PFSK-1 (cell line): Measurements from ENCODE around the gene SPDEF.

Source experiments
- FOXP2 ChIP-seq: optimal IDR thresholded peaks from 2 replicates; pipeline ENCODE3; 2011; ENCODE audit warnings: borderline replicate concordance, control low read depth, inconsistent platforms; ENCODE audit not compliant: insufficient read depth; ENCODE audit errors: extremely low read length, extremely low read depth
- POLR2AphosphoS5 ChIP-seq: IDR thresholded peaks from 2 replicates; pipeline ENCODE4 v1.6.1; 2012; ENCODE audit warnings: low read depth, mild to moderate bottlenecking, control low read depth, low read length, moderate library complexity
- REST ChIP-seq, 2 experiments: IDR thresholded peaks; 2 replicates each; pipeline versions ENCODE4 v1.6.1 to v1.8.0; 2011 to 2012; ENCODE audit warnings: low read depth in 2 of 2, low read length in 2 of 2, control low read depth in 1 of 2, inconsistent platforms in 1 of 2, mild to moderate bottlenecking in 1 of 2, moderate library complexity in 1 of 2; ENCODE audit not compliant: insufficient read depth in 1 of 2
- SIN3A ChIP-seq: IDR thresholded peaks from 2 replicates; pipeline ENCODE4 v1.6.1; 2012; ENCODE audit warnings: mild to moderate bottlenecking, low read length, moderate library complexity, borderline replicate concordance; ENCODE audit not compliant: insufficient read depth
- TAF1 ChIP-seq: IDR thresholded peaks from 2 replicates; pipeline ENCODE4 v1.6.1; 2012; ENCODE audit warnings: low read length, control low read depth, borderline replicate concordance; ENCODE audit not compliant: insufficient read depth

The SPDEF gene

GRCh38 chr6:34523441-34524206 lies 32.5 kb downstream of the SPDEF start:
- TF ChIP-seq SIN3A (no peak), TAF1 (no peak), FOXP2 (no peak), POLR2AphosphoS5 (no peak), REST (IDR thresholded peaks at IDR 0.05; ENCODE audit: insufficient read depth in 1 of 2, low read depth in 2 of 2, low read length in 2 of 2) (no peak)

DNA sequence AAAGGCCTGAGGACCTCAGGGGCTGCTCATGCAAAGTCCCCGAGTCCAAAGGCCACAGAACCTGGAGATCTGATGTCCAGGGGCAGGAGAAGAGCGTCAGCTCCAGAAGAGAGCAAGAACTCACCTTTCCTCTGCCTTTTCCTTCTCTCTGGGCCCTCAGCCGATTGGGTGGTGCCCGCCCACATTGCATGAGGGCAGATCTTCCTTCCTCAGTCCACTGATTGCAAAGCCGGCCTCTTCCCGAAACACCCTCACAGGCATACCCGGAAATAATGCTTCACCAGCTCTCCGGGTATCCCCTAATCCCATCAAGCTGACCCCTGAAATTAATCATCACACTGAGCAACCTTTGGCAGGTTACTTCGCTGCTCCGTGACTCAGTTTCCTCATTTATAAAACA lies 33.4 kb downstream of the SPDEF start:
- TF ChIP-seq FOXP2 (no peak), TAF1 (no peak), REST (IDR thresholded peaks at IDR 0.05; ENCODE audit: insufficient read depth in 1 of 2, low read depth in 2 of 2, low read length in 2 of 2) (no peak), SIN3A (no peak), POLR2AphosphoS5 (no peak)

DNA sequence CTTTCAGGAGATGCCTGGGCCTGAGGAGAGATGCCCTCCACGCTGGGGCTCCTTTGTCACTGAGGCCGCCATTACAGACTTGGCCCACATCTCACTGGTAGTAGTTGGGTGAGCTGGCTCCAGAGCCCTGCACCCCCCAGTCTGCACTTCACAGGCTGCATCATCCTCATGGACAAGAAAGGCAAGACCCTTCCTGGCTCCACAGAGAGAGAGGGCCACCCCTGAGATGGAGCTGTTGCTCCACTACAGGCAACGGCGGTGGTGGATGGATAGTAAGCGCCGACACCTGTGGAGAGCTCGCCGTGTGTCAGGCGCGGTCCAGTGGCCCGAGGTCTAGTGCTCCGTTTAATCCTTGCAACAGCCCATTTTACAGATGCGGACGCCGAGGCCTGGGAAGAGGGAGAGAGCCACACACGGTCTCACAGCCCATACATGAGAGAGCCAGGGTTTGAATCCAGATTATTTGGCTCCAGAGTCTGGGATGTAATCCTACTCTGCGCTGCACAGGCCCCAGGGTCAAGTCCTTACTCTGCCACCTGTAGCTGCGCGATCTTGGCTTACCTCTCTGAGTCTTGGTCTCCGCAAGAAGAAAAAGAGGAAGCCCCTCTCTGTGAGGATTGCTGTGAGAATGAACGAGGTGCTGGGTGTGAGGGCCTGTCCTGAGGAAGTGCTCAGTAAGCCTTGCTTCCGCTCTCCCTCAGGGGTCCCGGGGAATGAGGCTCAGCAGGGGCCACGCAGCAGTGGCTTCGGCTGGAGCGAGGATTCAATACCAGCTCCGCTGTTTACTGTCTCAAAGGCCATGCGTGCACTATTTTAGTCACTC lies 34.5 kb downstream of the SPDEF start:
- no peak for TF ChIP-seq POLR2AphosphoS5
- no peak for TF ChIP-seq SIN3A
- no peak for TF ChIP-seq REST (IDR thresholded peaks at IDR 0.05; ENCODE audit: insufficient read depth in 1 of 2, low read depth in 2 of 2, low read length in 2 of 2)
- no peak for TF ChIP-seq FOXP2
- TF ChIP-seq TAF1: no peak

- TF ChIP-seq FOXP2 (no peak), POLR2AphosphoS5 (no peak), REST (IDR thresholded peaks at IDR 0.05; ENCODE audit: insufficient read depth in 1 of 2, low read depth in 2 of 2, low read length in 2 of 2) (no peak), SIN3A (no peak), TAF1 (no peak)
Observed at GRCh38 chr6:34520645-34521462, 35.3 kb downstream of the SPDEF start.
